IMR-90 (cell line): ENCODE results near the gene PIEZO2. TPM values are rescaled to one million over a fixed set of nuclear protein-coding genes. Genes with fewer than 3 reads are reported as not detected.

Experiments
- ATAC-seq: fragments of 200-7000 bp; cut with Tn5 transposase; 2 replicates; pipeline ENCODE4 v1.9.1; 2020; ENCODE audit warnings: low read depth, mild to moderate bottlenecking, moderate library complexity
- BruUV-seq: library from RNA; stranded (reverse); fragments of 400-500 nt; replicated peaks from 2 replicates; lab custom pipeline; 2021; lab: Mats Ljungman, UMichigan
- CTCF ChIA-PET: fragments of 300-600 bp; formaldehyde crosslinking; extraction: SDS; loops from one replicate; lab custom pipeline; 2021; ENCODE audit warnings: antibody characterized with exemption; lab: Yijun Ruan, JAX
- POLR2A ChIA-PET: fragments of 300-600 bp; sonication (Branson Sonifier 250); formaldehyde crosslinking; loops from one replicate; lab custom pipeline; 2022; ENCODE audit warnings: antibody characterized with exemption; ENCODE audit not compliant: unreplicated experiment; lab: Charles Lee
- DNase-seq: peaks from one replicate; pipeline ENCODE4 v3.0.0; 2013
- H2AFZ ChIP-seq: replicated peaks from 2 replicates; pipeline ENCODE3; 2013; ENCODE audit warnings: low read length, mild to moderate bottlenecking; ENCODE audit not compliant: poor library complexity
- H2AK5ac ChIP-seq: 2 replicates; pipeline ENCODE4 v1.6.1; 2013; ENCODE audit warnings: low read depth, low read length, inconsistent platforms
- H2AK9ac ChIP-seq: replicated peaks from 2 replicates; pipeline ENCODE3; 2013; ENCODE audit warnings: mild to moderate bottlenecking, low read depth, low read length, moderate library complexity; ENCODE audit not compliant: poor library complexity
- H2BK120ac ChIP-seq: 2 replicates; pipeline ENCODE4 v1.6.1; 2013; ENCODE audit warnings: low read depth, low read length, inconsistent platforms
- H2BK15ac ChIP-seq: 3 replicates; pipeline ENCODE4 v1.6.1; 2013; ENCODE audit warnings: low read depth, low read length, inconsistent platforms
- H2BK20ac ChIP-seq: 2 replicates; pipeline ENCODE4 v1.6.1; 2013; ENCODE audit warnings: low read depth, mild to moderate bottlenecking, inconsistent platforms, low read length, moderate library complexity
- H2BK5ac ChIP-seq: 2 replicates; pipeline ENCODE4 v1.6.1; 2013; ENCODE audit warnings: mild to moderate bottlenecking, low read depth, low read length, inconsistent platforms; ENCODE audit not compliant: poor library complexity, severe bottlenecking
- H3K14ac ChIP-seq: replicated peaks from 2 replicates; pipeline ENCODE4 v1.6.1; 2013; ENCODE audit warnings: low read depth, low read length, inconsistent platforms
- H3K18ac ChIP-seq: 2 replicates; pipeline ENCODE4 v1.6.1; 2013; ENCODE audit warnings: low read depth, low read length, control low read depth
- H3K23ac ChIP-seq: 2 replicates; pipeline ENCODE4 v1.6.1; 2013; ENCODE audit warnings: low read depth, low read length, inconsistent platforms
- H3K27ac ChIP-seq: 2 replicates; pipeline ENCODE4 v1.5.1; 2013; ENCODE audit warnings: mild to moderate bottlenecking, control low read depth, low read length; ENCODE audit not compliant: insufficient read depth
- H3K27me3 ChIP-seq: 2 replicates; pipeline ENCODE4 v1.6.1; 2013; ENCODE audit warnings: low read length; ENCODE audit not compliant: control insufficient read depth, insufficient read depth
- H3K36me3 ChIP-seq: 2 replicates; pipeline ENCODE4 v1.6.1; 2013; ENCODE audit warnings: low read length, mixed read lengths; ENCODE audit not compliant: control insufficient read depth, insufficient read depth
- H3K4ac ChIP-seq: 2 replicates; pipeline ENCODE4 v1.6.1; 2013; ENCODE audit warnings: low read depth, low read length, inconsistent platforms
- H3K4me1 ChIP-seq: 2 replicates; pipeline ENCODE4 v1.6.1; 2013; ENCODE audit warnings: low read length, mixed read lengths; ENCODE audit not compliant: control insufficient read depth, insufficient read depth
- H3K4me2 ChIP-seq: 2 replicates; pipeline ENCODE4 v1.6.1; 2013; ENCODE audit warnings: low read depth, mild to moderate bottlenecking, control low read depth, low read length, moderate library complexity
- H3K4me3 ChIP-seq: 2 replicates; pipeline ENCODE4 v1.5.1; 2013; ENCODE audit warnings: low read depth, mild to moderate bottlenecking, control low read depth, low read length, moderate library complexity; ENCODE audit not compliant: insufficient read depth
- H3K56ac ChIP-seq: 2 replicates; pipeline ENCODE4 v1.6.1; 2013; ENCODE audit warnings: low read length, inconsistent platforms; ENCODE audit not compliant: insufficient read depth; ENCODE audit errors: extremely low read depth
- H3K79me1 ChIP-seq, 2 experiments: 2 replicates each; pipeline ENCODE4 v1.6.1; 2013; ENCODE audit warnings: low read length in 2 of 2, inconsistent platforms in 1 of 2, low read depth in 1 of 2
- H3K9ac ChIP-seq: 2 replicates; pipeline ENCODE4 v1.6.1; 2013; ENCODE audit warnings: low read depth, low read length, control low read depth
- H3K9me1 ChIP-seq: 2 replicates; pipeline ENCODE4 v1.6.1; 2013; ENCODE audit warnings: low read length, inconsistent platforms; ENCODE audit not compliant: insufficient read depth
- H3K9me3 ChIP-seq: 2 replicates; pipeline ENCODE4 v1.6.1; 2013; ENCODE audit warnings: low read length; ENCODE audit not compliant: control insufficient read depth, insufficient read depth
- H4K20me1 ChIP-seq: 2 replicates; pipeline ENCODE4 v1.6.1; 2013; ENCODE audit warnings: low read length, inconsistent platforms; ENCODE audit not compliant: insufficient read depth
- H4K5ac ChIP-seq: 2 replicates; pipeline ENCODE4 v1.6.1; 2013; ENCODE audit warnings: mild to moderate bottlenecking, low read depth, low read length, control low read depth
- H4K8ac ChIP-seq, 2 experiments: 2 replicates each; pipeline ENCODE4 v1.6.1; 2013; ENCODE audit warnings: low read depth in 2 of 2, low read length in 2 of 2, control low read depth in 1 of 2, inconsistent platforms in 1 of 2
- H4K91ac ChIP-seq: 2 replicates; pipeline ENCODE4 v1.6.1; 2013; ENCODE audit warnings: low read depth, low read length, inconsistent platforms; ENCODE audit not compliant: insufficient read depth
- BHLHE40 ChIP-seq: fragments of 150-350 bp; IDR thresholded peaks from 2 replicates; pipeline ENCODE4 v1.6.1; 2016; ENCODE audit warnings: mild to moderate bottlenecking, low read depth, low read length
- CHD1 ChIP-seq: IDR thresholded peaks from 2 replicates; pipeline ENCODE4 v1.6.1; 2012; ENCODE audit warnings: low read depth, low read length, improper control_type of control experiment
- MAZ ChIP-seq: IDR thresholded peaks from 2 replicates; pipeline ENCODE4 v1.6.1; 2012; ENCODE audit warnings: low read depth, mild to moderate bottlenecking, low read length, improper control_type of control experiment, moderate library complexity, borderline replicate concordance
- MXI1 ChIP-seq: IDR thresholded peaks from 2 replicates; pipeline ENCODE4 v1.6.1; 2012; ENCODE audit warnings: low read depth, mild to moderate bottlenecking, low read length, moderate library complexity, borderline replicate concordance
- NFE2L2 ChIP-seq: fragments of 150-350 bp; IDR thresholded peaks from 2 replicates; pipeline ENCODE4 v1.6.1; 2016; ENCODE audit warnings: low read depth, mild to moderate bottlenecking, low read length
- RAD21 ChIP-seq: IDR thresholded peaks from 2 replicates; pipeline ENCODE4 v1.6.1; 2012; ENCODE audit warnings: low read length, improper control_type of control experiment
- RCOR1 ChIP-seq: IDR thresholded peaks from 2 replicates; pipeline ENCODE4 v1.6.1; 2012; ENCODE audit warnings: mild to moderate bottlenecking, low read length, improper control_type of control experiment; ENCODE audit not compliant: insufficient replicate concordance
- SMC3 ChIP-seq: fragments of 150-350 bp; IDR thresholded peaks from 2 replicates; pipeline ENCODE4 v1.6.1; 2016; ENCODE audit warnings: low read depth, mild to moderate bottlenecking, antibody characterized with exemption, low read length, moderate library complexity
- WGBS, 2 experiments: methylation state at CpG; one replicate each; pipeline versions ENCODE4 v1.1.5 to v1.1.7; 2013; ENCODE audit warnings: missing lambda C conversion rate in 2 of 2; ENCODE audit not compliant: insufficient read length in 1 of 2; ENCODE audit errors: extremely low coverage in 2 of 2; 5-methylcytosine and 5-hydroxymethylcytosine counted together
- dilution Hi-C: fragments of 300-500 bp; cut with HindIII; formaldehyde crosslinking; loops from one replicate; pipeline ENCODE4 v1.14.3; 2018; ENCODE audit warnings: low sequenced_read_pairs; ENCODE audit not compliant: unreplicated experiment
- in situ Hi-C: fragments of 300-500 bp; cut with MboI; formaldehyde crosslinking; loops from 3 replicates; pipeline ENCODE4 v1.14.3; 2019; ENCODE audit warnings: low sequenced_read_pairs, inconsistent platforms, mixed read lengths
- intact Hi-C: fragments of 100-400 bp; cut with micrococcal nuclease; formaldehyde crosslinking; loops from 2 replicates; pipeline ENCODE4 v1.10.0; 2022
- polyA plus RNA-seq, 3 experiments: library from polyadenylated mRNA; depleted of rRNA; stranded (reverse); fragments of >200 nt; gene quantifications; 2 replicates each; pipeline ENCODE4 v1.2.3, GENCODE V29; 2012; ENCODE audit warnings: low replicate concordance in 1 of 3
- total RNA-seq: library from RNA; depleted of rRNA; stranded (reverse); fragments of >200 nt; gene quantifications from 2 replicates; pipeline ENCODE4 v1.2.3, GENCODE V29; 2012
- TF ChIP-seq, protein P1 (sequence below): fragments of 150-350 bp; IDR thresholded peaks from 2 replicates; pipeline ENCODE4 v1.6.1; 2016; ENCODE audit warnings: low read depth, mild to moderate bottlenecking, low read length, moderate library complexity, borderline replicate concordance
- TF ChIP-seq, protein P2 (sequence below): conservative IDR thresholded peaks from 2 replicates; pipeline ENCODE4 v1.5.1; 2012; ENCODE audit warnings: mild to moderate bottlenecking, low read depth, low read length, improper control_type of control experiment

Gene PIEZO2
- total and polyA plus RNA-seq, 2 of the 4 experiments (the other 2 are of a cell fraction), result 2.4 to 4.1 TPM

DNA sequence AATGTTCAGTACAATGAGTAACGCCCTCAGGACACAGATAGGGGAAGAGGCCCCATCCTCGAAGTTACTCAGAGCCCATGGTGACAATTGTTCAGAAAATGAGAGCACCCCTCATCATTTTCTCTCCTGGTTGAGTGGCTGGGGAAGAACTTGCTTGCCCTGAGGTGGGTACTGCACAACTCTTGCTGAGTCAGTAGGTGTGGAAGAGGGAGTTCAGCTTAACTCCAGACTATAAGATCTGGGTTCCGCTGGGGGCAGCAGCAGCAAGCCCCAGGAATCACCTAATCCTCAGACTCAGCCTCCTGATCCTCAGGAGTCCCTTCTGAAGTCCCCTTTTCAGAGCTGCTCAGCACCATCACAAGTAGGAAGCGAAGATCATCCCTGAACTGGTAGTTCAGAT lies 123.7 kb downstream of the PIEZO2 start:
- CTCF ChIA-PET, result interaction anchor here (1.0 kb wide), 1 partner anchor 172 kb away, joined by 3 read pairs; no protein-coding TSS in a partner anchor
- Histone ChIP-seq H3K9ac (no peak overlapping the region), H3K9me3 (no peaks in the 10 kb centered on the region), H3K36me3 (no peaks in the 10 kb centered on the region), H2BK15ac (no peak overlapping the region), H3K9me1 (no peaks in the 10 kb centered on the region), H4K91ac (no peak overlapping the region), H2AK9ac (no peak overlapping the region), H4K8ac (no peak overlapping the region), H3K27ac (no peak overlapping the region), H3K23ac (no peak overlapping the region), H3K79me1 (no peaks in the 10 kb centered on the region), H3K27me3 (no peaks in the 10 kb centered on the region), H4K20me1 (no peaks in the 10 kb centered on the region), H3K14ac (no peak overlapping the region), H4K5ac (no peak overlapping the region), H2BK120ac (no peak overlapping the region), H3K4me1 (no peaks in the 10 kb centered on the region), H2BK5ac (no peak overlapping the region), H3K4ac (no peak overlapping the region), H3K4me3 (no peak overlapping the region), H2AK5ac (no peak overlapping the region), H3K4me2 (no peak overlapping the region), H3K18ac (no peak overlapping the region; the same call in 1 of the 2 replicates), H2AFZ (no peak overlapping the region), H2BK20ac (no peak overlapping the region), H3K56ac (no peak overlapping the region)
- dilution Hi-C loops, result no loop called here
- intact Hi-C loops, result no loop called here
- DNase-seq (no peak), ATAC-seq (no peak)
- in situ Hi-C loops, result no loop called here
- TF ChIP-seq CHD1, result no peak
- TF ChIP-seq, protein P1, sequence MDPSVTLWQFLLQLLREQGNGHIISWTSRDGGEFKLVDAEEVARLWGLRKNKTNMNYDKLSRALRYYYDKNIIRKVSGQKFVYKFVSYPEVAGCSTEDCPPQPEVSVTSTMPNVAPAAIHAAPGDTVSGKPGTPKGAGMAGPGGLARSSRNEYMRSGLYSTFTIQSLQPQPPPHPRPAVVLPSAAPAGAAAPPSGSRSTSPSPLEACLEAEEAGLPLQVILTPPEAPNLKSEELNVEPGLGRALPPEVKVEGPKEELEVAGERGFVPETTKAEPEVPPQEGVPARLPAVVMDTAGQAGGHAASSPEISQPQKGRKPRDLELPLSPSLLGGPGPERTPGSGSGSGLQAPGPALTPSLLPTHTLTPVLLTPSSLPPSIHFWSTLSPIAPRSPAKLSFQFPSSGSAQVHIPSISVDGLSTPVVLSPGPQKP, result no peak
- TF ChIP-seq BHLHE40, result no peak
- no peak for TF ChIP-seq MXI1
- TF ChIP-seq MAZ, result no peak
- TF ChIP-seq RCOR1, result no peak
- TF ChIP-seq, protein P2, sequence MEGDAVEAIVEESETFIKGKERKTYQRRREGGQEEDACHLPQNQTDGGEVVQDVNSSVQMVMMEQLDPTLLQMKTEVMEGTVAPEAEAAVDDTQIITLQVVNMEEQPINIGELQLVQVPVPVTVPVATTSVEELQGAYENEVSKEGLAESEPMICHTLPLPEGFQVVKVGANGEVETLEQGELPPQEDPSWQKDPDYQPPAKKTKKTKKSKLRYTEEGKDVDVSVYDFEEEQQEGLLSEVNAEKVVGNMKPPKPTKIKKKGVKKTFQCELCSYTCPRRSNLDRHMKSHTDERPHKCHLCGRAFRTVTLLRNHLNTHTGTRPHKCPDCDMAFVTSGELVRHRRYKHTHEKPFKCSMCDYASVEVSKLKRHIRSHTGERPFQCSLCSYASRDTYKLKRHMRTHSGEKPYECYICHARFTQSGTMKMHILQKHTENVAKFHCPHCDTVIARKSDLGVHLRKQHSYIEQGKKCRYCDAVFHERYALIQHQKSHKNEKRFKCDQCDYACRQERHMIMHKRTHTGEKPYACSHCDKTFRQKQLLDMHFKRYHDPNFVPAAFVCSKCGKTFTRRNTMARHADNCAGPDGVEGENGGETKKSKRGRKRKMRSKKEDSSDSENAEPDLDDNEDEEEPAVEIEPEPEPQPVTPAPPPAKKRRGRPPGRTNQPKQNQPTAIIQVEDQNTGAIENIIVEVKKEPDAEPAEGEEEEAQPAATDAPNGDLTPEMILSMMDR, result no peak
- TF ChIP-seq RAD21, result no peak
- no peak for TF ChIP-seq SMC3
- TF ChIP-seq NFE2L2, result no peak
- WGBS, 2 experiments, result 100% methylated on average over 1 of the region's 4 CpGs; no CpG with 5 or more reads in 1 of the 2 experiments
- BruUV-seq, result no TSS peak
- POLR2A ChIA-PET, result no interaction called here
